K562 (cell line): Measurements from ENCODE around the gene SYCN. TPM values are rescaled to one million over a fixed set of nuclear protein-coding genes. Genes with fewer than 3 reads are reported as not detected.

Source experiments
- CTCF ChIP-seq, 3 experiments: IDR thresholded peaks in 2 of 3; conservative IDR thresholded peaks in 1 of 3; 2 replicates each; pipeline ENCODE4 v1.5.1; 2011 to 2012; ENCODE audit warnings: low read length in 3 of 3, mild to moderate bottlenecking in 3 of 3, control low read depth in 2 of 3, improper control_type of control experiment in 1 of 3, inconsistent platforms in 1 of 3, low read depth in 1 of 3, mixed read lengths in 1 of 3, moderate library complexity in 1 of 3; ENCODE audit not compliant: insufficient read depth in 2 of 3
- GATAD2A ChIP-seq: fragments of 450-650 bp; IDR thresholded peaks from 2 replicates; pipeline ENCODE4 v1.6.1; 2017
- PURB ChIP-seq: sonication (generic); formaldehyde crosslinking; IDR thresholded peaks from 2 replicates; pipeline ENCODE4 v1.9.0; 2021; ENCODE audit warnings: low read depth, mild to moderate bottlenecking, missing genetic modification reagents
- THAP7 ChIP-seq: fragments of 250-450 bp; sonication (Bioruptor Pico); IDR thresholded peaks from 2 replicates; pipeline ENCODE4 v1.5.0; 2021
- ZNF280B ChIP-seq: fragments of 250-450 bp; sonication (Bioruptor Pico); IDR thresholded peaks from 2 replicates; pipeline ENCODE4 v1.5.1; 2021; ENCODE audit warnings: mild to moderate bottlenecking
- ZNF316 ChIP-seq: fragments of 450-650 bp; IDR thresholded peaks from 2 replicates; pipeline ENCODE4 v1.6.1; 2016
- ZNF408 ChIP-seq: fragments of 250-450 bp; sonication (Bioruptor Pico); IDR thresholded peaks from 2 replicates; pipeline ENCODE4 v1.4.0; 2020; ENCODE audit warnings: low read depth, mild to moderate bottlenecking, moderate library complexity
- polyA plus RNA-seq, 8 experiments: library from polyadenylated mRNA; depleted of rRNA in 4 of 8; stranded (reverse) in 5 of 8; unstranded in 3 of 8; fragments of >200 nt; fragmentation: Nextera tagmentation in 2 of 8; fragmentation: Illumina TruSeq in 1 of 8; extraction: Ambion mirVana in 2 of 8; extraction: Trizol in 1 of 8; gene quantifications; 2 replicates each; pipeline versions ENCODE4 v1.2.1 to v1.2.3, GENCODE V29; 2011 to 2014; ENCODE audit warnings: inconsistent platforms in 1 of 8, missing spikeins in 1 of 8
- total RNA-seq, 7 experiments: library from RNA; depleted of rRNA in 6 of 7; stranded (reverse); fragments of >200 nt in 6 of 7; fragmentation: Illumina TruSeq in 2 of 7; extraction: Trizol in 2 of 7; gene quantifications; 2 replicates each; pipeline versions ENCODE4 v1.2.1 to v1.2.3, GENCODE V29; 2011 to 2021; ENCODE audit warnings: low replicate concordance in 1 of 7

Gene SYCN
- total and polyA plus RNA-seq, 9 of the 15 experiments (the other 6 are each of a cell fraction or from before 2014, with no cell fraction given) = not detected

- TF ChIP-seq ZNF280B (CRISPR knock-in tag) = no peak
- no peak for TF ChIP-seq ZNF316
- no peak for TF ChIP-seq ZNF408
- TF ChIP-seq PURB (CRISPR knock-in tag) = no peak
- TF ChIP-seq THAP7 (CRISPR knock-in tag) = no peak
- no peak for TF ChIP-seq GATAD2A
- TF ChIP-seq CTCF (IDR thresholded peaks at IDR 0.05 in 2 of 3, conservative IDR thresholded peaks at IDR 0.05 in 1 of 3; ENCODE audit: insufficient read depth in 2 of 3, low read depth in 1 of 3, low read length in 3 of 3) = peak in 2 of 3 experiments; percentile 14 to 17; a peak in 1 of 6 replicates
These were observed 6.3 kb downstream of the SYCN start (continued) for GRCh38 chr19:39197808-39198207.
